ENCODE measurements around the gene LRIG3.

DNA sequence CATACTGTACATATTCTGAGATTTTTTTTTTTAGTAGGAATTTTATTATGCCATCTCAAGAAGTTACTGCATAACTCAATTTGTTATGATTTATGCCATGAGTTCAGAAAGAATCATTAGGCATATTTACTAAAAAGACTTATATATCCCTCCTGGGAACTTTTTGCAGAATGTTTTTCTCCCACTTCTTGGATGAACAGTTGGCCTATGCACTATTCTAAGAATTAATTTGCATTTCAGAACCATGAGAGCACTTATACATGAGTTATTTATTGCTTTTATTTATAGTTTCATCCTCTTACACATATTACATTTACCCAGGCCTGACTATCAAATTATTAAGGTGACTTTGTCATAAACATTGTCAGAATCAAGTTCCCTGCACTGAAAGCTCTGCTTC, 6.3 kb upstream of the LRIG3 start:
- TF ChIP-seq, protein P1, sequence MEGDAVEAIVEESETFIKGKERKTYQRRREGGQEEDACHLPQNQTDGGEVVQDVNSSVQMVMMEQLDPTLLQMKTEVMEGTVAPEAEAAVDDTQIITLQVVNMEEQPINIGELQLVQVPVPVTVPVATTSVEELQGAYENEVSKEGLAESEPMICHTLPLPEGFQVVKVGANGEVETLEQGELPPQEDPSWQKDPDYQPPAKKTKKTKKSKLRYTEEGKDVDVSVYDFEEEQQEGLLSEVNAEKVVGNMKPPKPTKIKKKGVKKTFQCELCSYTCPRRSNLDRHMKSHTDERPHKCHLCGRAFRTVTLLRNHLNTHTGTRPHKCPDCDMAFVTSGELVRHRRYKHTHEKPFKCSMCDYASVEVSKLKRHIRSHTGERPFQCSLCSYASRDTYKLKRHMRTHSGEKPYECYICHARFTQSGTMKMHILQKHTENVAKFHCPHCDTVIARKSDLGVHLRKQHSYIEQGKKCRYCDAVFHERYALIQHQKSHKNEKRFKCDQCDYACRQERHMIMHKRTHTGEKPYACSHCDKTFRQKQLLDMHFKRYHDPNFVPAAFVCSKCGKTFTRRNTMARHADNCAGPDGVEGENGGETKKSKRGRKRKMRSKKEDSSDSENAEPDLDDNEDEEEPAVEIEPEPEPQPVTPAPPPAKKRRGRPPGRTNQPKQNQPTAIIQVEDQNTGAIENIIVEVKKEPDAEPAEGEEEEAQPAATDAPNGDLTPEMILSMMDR (IDR thresholded peaks at IDR 0.05) = no peak
- no peak for TF ChIP-seq POLR2A (IDR thresholded peaks at IDR 0.05)
